SK-N-SH treated with all-trans-retinoic acid at 6 μM for 48 hours (cell line): ENCODE data around the gene NKD1.
A peak's percentile ranks its signal among the peaks of the same experiment; 100 is the strongest.

ENCODE experiments used
- ATAC-seq: fragments of 200-7000 bp; cut with Tn5 transposase; 3 replicates; pipeline ENCODE4 v1.9.1; 2020; ENCODE audit warnings: mild to moderate bottlenecking, moderate library complexity
- ARNTL ChIP-seq: fragments of 450-650 bp; formaldehyde crosslinking; IDR thresholded peaks from 2 replicates; pipeline ENCODE4 v1.5.0; 2020; ENCODE audit warnings: low read depth, mild to moderate bottlenecking, moderate library complexity, borderline replicate concordance
- GLIS3 ChIP-seq: fragments of 250-450 bp; sonication (Bioruptor Pico); IDR thresholded peaks from 2 replicates; pipeline ENCODE4 v1.5.0; 2020; ENCODE audit warnings: mild to moderate bottlenecking, moderate library complexity
- ISL1 ChIP-seq: fragments of 250-450 bp; sonication (Bioruptor Pico); IDR thresholded peaks from 2 replicates; pipeline ENCODE4 v2.1.2; 2022; ENCODE audit warnings: mild to moderate bottlenecking, moderate library complexity
- OSR1 ChIP-seq: fragments of 250-450 bp; sonication (Bioruptor Pico); IDR thresholded peaks from 2 replicates; pipeline ENCODE4 v1.8.0; 2022; ENCODE audit warnings: moderate library complexity, mild to moderate bottlenecking, inconsistent platforms
- PPARA ChIP-seq: fragments of 250-450 bp; sonication (Bioruptor Pico); IDR thresholded peaks from 2 replicates; pipeline ENCODE4 v1.5.0; 2020; ENCODE audit warnings: mild to moderate bottlenecking, borderline replicate concordance
- RARB ChIP-seq: fragments of 250-450 bp; sonication (Bioruptor Pico); IDR thresholded peaks from 2 replicates; pipeline ENCODE4 v1.8.0; 2021; ENCODE audit warnings: mild to moderate bottlenecking, moderate library complexity
- ZFP3 ChIP-seq: fragments of 250-450 bp; sonication (Bioruptor Pico); IDR thresholded peaks from 2 replicates; pipeline ENCODE4 v1.5.0; 2020; ENCODE audit warnings: mild to moderate bottlenecking, moderate library complexity
- ZFP30 ChIP-seq: fragments of 450-650 bp; formaldehyde crosslinking; IDR thresholded peaks from 2 replicates; pipeline ENCODE4 v1.5.0; 2022; ENCODE audit warnings: mild to moderate bottlenecking, moderate library complexity
- ZNF565 ChIP-seq: fragments of 450-650 bp; formaldehyde crosslinking; conservative IDR thresholded peaks from 2 replicates; pipeline ENCODE4 v1.5.0; 2020; ENCODE audit warnings: low read depth, mild to moderate bottlenecking, moderate library complexity
- ZNF8 ChIP-seq: fragments of 450-650 bp; formaldehyde crosslinking; IDR thresholded peaks from 2 replicates; pipeline ENCODE4 v1.5.0; 2020; ENCODE audit warnings: mild to moderate bottlenecking, moderate library complexity
- TF ChIP-seq, protein P1 (sequence below): fragments of 250-450 bp; sonication (Bioruptor Pico); IDR thresholded peaks from 2 replicates; pipeline ENCODE4 v1.5.0; 2020; ENCODE audit warnings: mild to moderate bottlenecking, moderate library complexity
- TF ChIP-seq, protein P2 (sequence below): fragments of 250-450 bp; sonication (Bioruptor Pico); IDR thresholded peaks from 2 replicates; pipeline ENCODE4 v1.5.1; 2021; ENCODE audit warnings: mild to moderate bottlenecking, moderate library complexity
- TF ChIP-seq, protein P3 (sequence below): fragments of 250-450 bp; sonication (Bioruptor Pico); IDR thresholded peaks from 2 replicates; pipeline ENCODE4 v1.8.0; 2021; ENCODE audit warnings: low read depth, mild to moderate bottlenecking, moderate library complexity, borderline replicate concordance
- TF ChIP-seq, protein P4 (sequence below): fragments of 250-450 bp; sonication (Bioruptor Pico); IDR thresholded peaks from 2 replicates; pipeline ENCODE4 v1.5.1; 2020; ENCODE audit warnings: low read depth, mild to moderate bottlenecking, moderate library complexity

NKD1 gene

DNA sequence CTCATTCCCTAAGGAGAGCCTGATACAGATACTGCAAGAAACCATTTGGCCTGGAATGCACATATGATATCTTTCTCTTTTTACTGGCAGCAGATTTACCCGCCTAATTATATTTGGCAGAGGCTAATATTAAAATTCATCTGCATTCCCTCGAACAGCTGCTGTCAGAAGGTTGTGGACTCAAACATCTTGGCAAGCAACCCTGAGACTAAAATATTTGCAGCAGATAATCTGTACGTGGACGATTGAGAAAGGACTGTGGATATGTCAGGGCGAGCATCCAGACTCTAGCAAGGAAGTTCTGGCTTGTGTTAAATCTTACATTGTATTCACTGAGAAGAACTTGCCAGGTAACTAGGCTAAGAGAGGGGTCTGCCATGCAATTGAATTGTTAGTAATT, 67.7 kb downstream of the NKD1 start:
- ATAC-seq: peak; percentile 34
- TF ChIP-seq, protein P1, sequence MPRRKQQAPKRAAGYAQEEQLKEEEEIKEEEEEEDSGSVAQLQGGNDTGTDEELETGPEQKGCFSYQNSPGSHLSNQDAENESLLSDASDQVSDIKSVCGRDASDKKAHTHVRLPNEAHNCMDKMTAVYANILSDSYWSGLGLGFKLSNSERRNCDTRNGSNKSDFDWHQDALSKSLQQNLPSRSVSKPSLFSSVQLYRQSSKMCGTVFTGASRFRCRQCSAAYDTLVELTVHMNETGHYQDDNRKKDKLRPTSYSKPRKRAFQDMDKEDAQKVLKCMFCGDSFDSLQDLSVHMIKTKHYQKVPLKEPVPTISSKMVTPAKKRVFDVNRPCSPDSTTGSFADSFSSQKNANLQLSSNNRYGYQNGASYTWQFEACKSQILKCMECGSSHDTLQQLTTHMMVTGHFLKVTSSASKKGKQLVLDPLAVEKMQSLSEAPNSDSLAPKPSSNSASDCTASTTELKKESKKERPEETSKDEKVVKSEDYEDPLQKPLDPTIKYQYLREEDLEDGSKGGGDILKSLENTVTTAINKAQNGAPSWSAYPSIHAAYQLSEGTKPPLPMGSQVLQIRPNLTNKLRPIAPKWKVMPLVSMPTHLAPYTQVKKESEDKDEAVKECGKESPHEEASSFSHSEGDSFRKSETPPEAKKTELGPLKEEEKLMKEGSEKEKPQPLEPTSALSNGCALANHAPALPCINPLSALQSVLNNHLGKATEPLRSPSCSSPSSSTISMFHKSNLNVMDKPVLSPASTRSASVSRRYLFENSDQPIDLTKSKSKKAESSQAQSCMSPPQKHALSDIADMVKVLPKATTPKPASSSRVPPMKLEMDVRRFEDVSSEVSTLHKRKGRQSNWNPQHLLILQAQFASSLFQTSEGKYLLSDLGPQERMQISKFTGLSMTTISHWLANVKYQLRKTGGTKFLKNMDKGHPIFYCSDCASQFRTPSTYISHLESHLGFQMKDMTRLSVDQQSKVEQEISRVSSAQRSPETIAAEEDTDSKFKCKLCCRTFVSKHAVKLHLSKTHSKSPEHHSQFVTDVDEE (CRISPR knock-in tag): peak; percentile 41; the same call in 1 of the 2 replicates
- TF ChIP-seq ZFP30 (no peak), ISL1 (CRISPR knock-in tag) (peak; percentile 48; the same call in 1 of the 2 replicates), ZNF8 (CRISPR knock-in tag) (no peak)
- TF ChIP-seq, protein P2, sequence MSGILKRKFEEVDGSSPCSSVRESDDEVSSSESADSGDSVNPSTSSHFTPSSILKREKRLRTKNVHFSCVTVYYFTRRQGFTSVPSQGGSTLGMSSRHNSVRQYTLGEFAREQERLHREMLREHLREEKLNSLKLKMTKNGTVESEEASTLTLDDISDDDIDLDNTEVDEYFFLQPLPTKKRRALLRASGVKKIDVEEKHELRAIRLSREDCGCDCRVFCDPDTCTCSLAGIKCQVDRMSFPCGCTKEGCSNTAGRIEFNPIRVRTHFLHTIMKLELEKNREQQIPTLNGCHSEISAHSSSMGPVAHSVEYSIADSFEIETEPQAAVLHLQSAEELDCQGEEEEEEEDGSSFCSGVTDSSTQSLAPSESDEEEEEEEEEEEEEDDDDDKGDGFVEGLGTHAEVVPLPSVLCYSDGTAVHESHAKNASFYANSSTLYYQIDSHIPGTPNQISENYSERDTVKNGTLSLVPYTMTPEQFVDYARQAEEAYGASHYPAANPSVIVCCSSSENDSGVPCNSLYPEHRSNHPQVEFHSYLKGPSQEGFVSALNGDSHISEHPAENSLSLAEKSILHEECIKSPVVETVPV (CRISPR knock-in tag): no peak
- TF ChIP-seq, protein P3, sequence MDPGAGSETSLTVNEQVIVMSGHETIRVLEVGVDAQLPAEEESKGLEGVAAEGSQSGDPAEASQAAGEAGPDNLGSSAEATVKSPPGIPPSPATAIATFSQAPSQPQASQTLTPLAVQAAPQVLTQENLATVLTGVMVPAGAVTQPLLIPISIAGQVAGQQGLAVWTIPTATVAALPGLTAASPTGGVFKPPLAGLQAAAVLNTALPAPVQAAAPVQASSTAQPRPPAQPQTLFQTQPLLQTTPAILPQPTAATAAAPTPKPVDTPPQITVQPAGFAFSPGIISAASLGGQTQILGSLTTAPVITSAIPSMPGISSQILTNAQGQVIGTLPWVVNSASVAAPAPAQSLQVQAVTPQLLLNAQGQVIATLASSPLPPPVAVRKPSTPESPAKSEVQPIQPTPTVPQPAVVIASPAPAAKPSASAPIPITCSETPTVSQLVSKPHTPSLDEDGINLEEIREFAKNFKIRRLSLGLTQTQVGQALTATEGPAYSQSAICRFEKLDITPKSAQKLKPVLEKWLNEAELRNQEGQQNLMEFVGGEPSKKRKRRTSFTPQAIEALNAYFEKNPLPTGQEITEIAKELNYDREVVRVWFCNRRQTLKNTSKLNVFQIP (CRISPR knock-in tag): no peak

DNA sequence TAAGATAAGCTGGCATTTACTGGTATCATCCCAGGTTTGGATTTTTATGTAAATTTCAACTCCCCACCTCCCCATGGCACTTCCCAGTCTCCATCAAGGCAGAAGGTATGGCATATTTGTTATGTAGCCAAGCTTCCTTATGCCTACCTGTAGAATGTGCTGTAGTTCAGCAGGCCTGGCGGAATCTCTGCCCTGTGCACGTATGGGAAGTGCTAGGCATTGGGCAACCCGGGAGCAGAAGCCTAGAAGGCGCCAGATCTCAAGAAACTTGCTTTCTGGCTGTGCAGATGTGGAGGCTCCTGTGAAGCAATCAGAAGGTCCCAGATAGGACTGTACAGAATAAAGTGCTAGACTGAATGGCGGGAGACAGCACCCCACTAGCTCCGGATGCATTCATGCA, 68.2 kb downstream of the NKD1 start:
- TF ChIP-seq ISL1 (CRISPR knock-in tag) (no peak), GLIS3 (no peak), ZNF8 (CRISPR knock-in tag) (no peak), ZFP30 (no peak), RARB (no peak), ZFP3 (CRISPR knock-in tag) (no peak), OSR1 (CRISPR knock-in tag) (no peak), PPARA (CRISPR knock-in tag) (no peak), ZNF565 (CRISPR knock-in tag) (no peak)
- TF ChIP-seq, protein P1 (CRISPR knock-in tag): no peak
- TF ChIP-seq, protein P2 (CRISPR knock-in tag): no peak

DNA sequence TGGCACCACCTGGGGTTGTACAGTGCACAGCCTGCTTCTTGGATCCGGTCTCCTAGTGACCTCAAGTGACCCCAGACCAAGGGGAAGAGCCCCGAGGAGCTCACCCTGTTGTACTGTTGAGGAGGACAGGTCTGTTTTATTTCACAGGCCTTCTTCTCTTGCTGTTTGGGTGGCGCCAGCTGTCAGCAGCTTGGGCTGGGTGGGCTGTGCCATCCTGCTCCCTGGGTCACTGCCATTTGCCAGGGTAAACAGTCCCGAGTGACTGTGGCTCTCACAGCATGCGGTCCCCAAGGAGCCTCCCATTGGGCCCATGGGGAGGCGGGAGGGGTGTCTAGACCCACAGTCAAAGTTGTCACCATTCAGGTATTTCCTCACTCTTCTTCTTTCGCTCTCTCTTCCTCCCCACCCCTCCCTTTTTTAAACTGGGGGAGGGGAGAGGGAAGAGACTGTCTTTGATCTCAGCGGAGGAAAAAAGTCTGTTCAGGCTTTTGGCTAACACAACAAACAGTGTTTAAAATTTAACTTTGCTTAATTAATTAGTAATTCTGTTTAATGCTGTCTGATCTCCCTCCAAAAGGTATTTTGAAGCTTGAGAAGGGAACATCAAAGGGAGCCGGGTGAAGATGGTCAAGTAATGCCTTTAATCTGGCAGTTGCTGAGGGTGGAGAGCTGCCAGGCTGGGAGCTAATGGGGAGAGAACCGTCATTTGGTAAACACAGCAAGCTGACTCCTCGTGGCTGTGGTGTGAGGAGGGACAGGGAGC, 68.9 kb downstream of the NKD1 start:
- TF ChIP-seq, protein P4, sequence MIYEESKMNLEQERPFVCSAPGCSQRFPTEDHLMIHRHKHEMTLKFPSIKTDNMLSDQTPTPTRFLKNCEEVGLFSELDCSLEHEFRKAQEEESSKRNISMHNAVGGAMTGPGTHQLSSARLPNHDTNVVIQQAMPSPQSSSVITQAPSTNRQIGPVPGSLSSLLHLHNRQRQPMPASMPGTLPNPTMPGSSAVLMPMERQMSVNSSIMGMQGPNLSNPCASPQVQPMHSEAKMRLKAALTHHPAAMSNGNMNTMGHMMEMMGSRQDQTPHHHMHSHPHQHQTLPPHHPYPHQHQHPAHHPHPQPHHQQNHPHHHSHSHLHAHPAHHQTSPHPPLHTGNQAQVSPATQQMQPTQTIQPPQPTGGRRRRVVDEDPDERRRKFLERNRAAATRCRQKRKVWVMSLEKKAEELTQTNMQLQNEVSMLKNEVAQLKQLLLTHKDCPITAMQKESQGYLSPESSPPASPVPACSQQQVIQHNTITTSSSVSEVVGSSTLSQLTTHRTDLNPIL (CRISPR knock-in tag): no peak
- TF ChIP-seq ARNTL (CRISPR knock-in tag): no peak
- TF ChIP-seq OSR1 (CRISPR knock-in tag): no peak
- ATAC-seq: no peak

More for the DNA sequence above, 68.2 kb downstream of the NKD1 start:
- no peak; the same call in 2 of the 3 replicates for ATAC-seq
